ENCODE data around the gene RABL6. TPM values are rescaled to one million over a fixed set of nuclear protein-coding genes. Genes with fewer than 3 reads are reported as not detected.
A peak's percentile ranks its signal among the peaks of the same experiment; 100 is the strongest.
"Not testable (repeated sequence)": the region's sequence is repeated elsewhere in the genome, so short reads cannot be mapped to it uniquely, and the experiment has no call there.

The RABL6 gene
- total RNA-seq, 4 donors from 2014 or later: 63.0 to 74.5 (median 71.3) TPM

GRCh38 chr9:136760834-136761544 is 46.8 kb upstream of the RABL6 start:
- not testable (repeated sequence) for H3K4me3 ChIP-seq; H3K36me3 ChIP-seq; H3K27ac ChIP-seq; DNase-seq (ENCODE audit: low spot score in 2 of 2); H3K9me3 ChIP-seq
- WGBS, 2 donors: 24 to 47% methylated on average over 15 to 22 of the region's 22 CpGs
- peaks cover 0 to 26% (median 5%) of the 10 kb centered on the region in 4 donors for H3K4me1 ChIP-seq
- H3K27me3 ChIP-seq: peaks cover 0 to 43% of the 10 kb centered on the region in 2 donors
- TF ChIP-seq CTCF (IDR thresholded peaks at IDR 0.05): peak in 3 of 5 experiments; percentile 20 to 23 (median 21)

GRCh38 chr9:136761545-136761981 is 46.2 kb upstream of the RABL6 start:
- 77 to 89% methylated on average over 8 to 9 of the region's 13 CpGs for WGBS, 2 donors
- peaks cover 0 to 43% of the 10 kb centered on the region in 2 donors for H3K27me3 ChIP-seq
- no peaks in the 10 kb centered on the region for H3K36me3 ChIP-seq
- peaks cover 0 to under 1% (median 0%) of the 10 kb centered on the region in 4 donors for H3K9me3 ChIP-seq
- TF ChIP-seq CTCF (IDR thresholded peaks at IDR 0.05) (no peak), EP300 (IDR thresholded peaks at IDR 0.05) (no peak)
- H3K4me1 ChIP-seq: peaks cover 0 to 26% (median 5%) of the 10 kb centered on the region in 4 donors
- no peak for DNase-seq (ENCODE audit: low spot score in 2 of 2)
- H3K4me3 ChIP-seq: no peak overlapping the region
- H3K27ac ChIP-seq: no peak overlapping the region

- DNase-seq (ENCODE audit: low spot score in 2 of 2): no peak
- Histone ChIP-seq H3K27ac (no peak overlapping the region), H3K9me3 (no peaks in the 10 kb centered on the region), H3K27me3 (peaks cover 0 to 47% of the 10 kb centered on the region in 2 donors), H3K36me3 (no peaks in the 10 kb centered on the region), H3K4me3 (no peak overlapping the region), H3K4me1 (peaks cover 0 to 26% (median 5%) of the 10 kb centered on the region in 4 donors)
- WGBS, 2 donors: 82 to 83% methylated on average over 14 of the region's 17 CpGs
- TF ChIP-seq EP300 (IDR thresholded peaks at IDR 0.05): no peak
- TF ChIP-seq POLR2A (IDR thresholded peaks at IDR 0.05): no peak
- no peak for TF ChIP-seq CTCF (IDR thresholded peaks at IDR 0.05)
These were observed 45.5 kb upstream of the RABL6 start for GRCh38 chr9:136762221-136762691.

- H3K27me3 ChIP-seq: peaks cover 0 to 54% of the 10 kb centered on the region in 2 donors
- TF ChIP-seq EP300 (IDR thresholded peaks at IDR 0.05): no peak
- no peak for TF ChIP-seq POLR2A (IDR thresholded peaks at IDR 0.05)
- no peak for TF ChIP-seq CTCF (IDR thresholded peaks at IDR 0.05)
- no peaks in the 10 kb centered on the region for H3K9me3 ChIP-seq
- H3K4me1 ChIP-seq: peaks cover 0 to 23% (median 3%) of the 10 kb centered on the region in 4 donors
- no peak overlapping the region for H3K27ac ChIP-seq
- no peak overlapping the region for H3K4me3 ChIP-seq
- no peaks in the 10 kb centered on the region for H3K36me3 ChIP-seq
- WGBS, 2 donors: 16 to 26% methylated on average over 18 to 22 of the region's 37 CpGs
- no peak for DNase-seq (ENCODE audit: low spot score in 2 of 2)
These were observed 44.7 kb upstream of the RABL6 start for GRCh38 chr9:136762915-136763648.

GRCh38 chr9:136763649-136764035 is 44.1 kb upstream of the RABL6 start:
- Histone ChIP-seq H3K27ac (no peak overlapping the region), H3K4me3 (no peak overlapping the region), H3K36me3 (no peaks in the 10 kb centered on the region), H3K4me1 (peaks cover 0 to 19% (median 2%) of the 10 kb centered on the region in 4 donors), H3K27me3 (peaks cover 0 to 55% of the 10 kb centered on the region in 2 donors), H3K9me3 (no peaks in the 10 kb centered on the region)
- TF ChIP-seq CTCF (IDR thresholded peaks at IDR 0.05) (no peak), POLR2A (IDR thresholded peaks at IDR 0.05) (no peak), EP300 (IDR thresholded peaks at IDR 0.05) (no peak)
- DNase-seq (ENCODE audit: low spot score in 2 of 2): no peak
- WGBS, 2 donors: 82 to 83% methylated on average over 8 to 12 of the region's 14 CpGs
